Measurements from ENCODE around the gene CHST11. TPM values are rescaled to one million over a fixed set of nuclear protein-coding genes. Genes with fewer than 3 reads are reported as not detected.
A peak's percentile ranks its signal among the peaks of the same experiment; 100 is the strongest.

Gene CHST11
- total and polyA plus RNA-seq, 7 experiments from 2014 or later = 23.4 to 74.3 (median 32.0) TPM

DNA sequence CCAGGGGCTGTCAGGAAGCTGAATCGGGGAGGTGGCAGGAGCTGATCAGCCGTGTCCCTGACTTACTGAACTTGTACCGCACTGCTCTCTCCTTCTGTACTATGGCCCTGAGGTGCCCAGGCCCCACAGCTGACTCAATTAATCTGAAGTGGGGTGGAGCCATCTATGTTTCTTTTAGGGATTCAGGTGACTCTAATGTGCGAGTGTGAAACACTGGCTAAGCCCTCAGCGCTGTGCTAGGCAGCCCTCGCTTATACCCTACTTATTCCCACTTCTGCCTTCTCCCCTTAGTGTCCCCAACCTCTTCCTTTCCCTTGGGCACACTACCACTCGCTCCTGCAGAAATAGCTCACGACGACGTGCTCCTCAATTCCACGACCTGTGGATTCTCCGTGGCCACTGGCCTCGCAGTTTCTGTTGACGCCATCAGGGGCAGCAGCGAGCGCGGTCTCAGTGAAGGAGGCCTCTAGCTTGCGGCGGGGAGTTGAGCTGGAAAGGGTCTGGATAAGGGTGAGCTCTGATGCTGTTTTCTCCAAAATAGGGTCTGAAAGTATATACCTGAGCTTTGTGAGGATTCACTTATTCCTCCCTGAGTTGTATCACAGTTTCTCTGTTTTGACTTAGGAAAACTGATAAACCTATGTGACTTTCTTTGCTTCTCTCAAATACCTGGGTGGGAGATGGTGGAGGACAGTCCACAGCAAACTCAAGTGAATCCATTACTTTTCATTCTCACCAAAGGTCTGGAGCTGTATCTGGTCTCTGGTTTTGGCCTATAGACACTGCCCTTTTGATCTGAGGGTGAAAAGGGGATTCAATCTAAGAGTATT lies 333.8 kb downstream of the CHST11 start:
- H3K4me3 Mint-ChIP-seq = peak overlapping the region in 6 of 10 donors; percentile 3 to 66 (median 19)
- H3K27ac Mint-ChIP-seq = peak overlapping the region in 1 of 9 donors; percentile 1

DNA sequence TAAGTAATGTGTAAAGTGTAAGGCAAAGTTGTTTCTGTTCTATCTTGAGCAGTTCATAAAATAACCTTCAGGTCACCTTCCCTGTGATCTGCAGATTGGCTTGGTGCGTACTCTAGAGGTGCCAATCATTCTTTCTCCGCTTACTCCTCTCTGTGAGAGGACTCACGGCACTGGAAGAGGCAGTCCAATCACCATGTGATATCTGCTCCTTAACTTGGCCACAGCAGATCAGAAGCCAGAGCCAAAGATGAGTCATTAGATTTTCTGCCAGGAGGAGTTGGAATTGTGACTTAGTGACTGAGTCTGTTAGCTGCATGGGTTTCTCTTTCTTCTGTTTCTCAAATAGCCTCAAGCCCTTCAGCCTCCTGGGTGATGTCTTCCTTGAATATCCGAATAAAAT lies 335.8 kb downstream of the CHST11 start:
- no peak for ATAC-seq
- peaks cover 0 to 2% (median 0%) of the 10 kb centered on the region in 11 donors for H3K9me3 Mint-ChIP-seq
- peaks cover 0 to 7% (median 4%) of the 10 kb centered on the region in 7 donors for H3K4me1 Mint-ChIP-seq
- H3K27ac ChIP-seq (ENCODE audit: low read depth, low read length) = no peak overlapping the region
- H3K4me1 ChIP-seq (ENCODE audit: control insufficient read depth in 2 of 2, insufficient read depth in 2 of 2, low read length in 2 of 2) = no peaks in the 10 kb centered on the region
- no peak overlapping the region for H3K27ac Mint-ChIP-seq
- ChIA-PET CTCF (no interaction called here), POLR2A (no interaction called here)
- no peaks in the 10 kb centered on the region for H3K9me3 ChIP-seq (ENCODE audit: control insufficient read depth in 2 of 3, low read length in 3 of 3)
- H3K27me3 ChIP-seq (ENCODE audit: control insufficient read depth in 2 of 2, insufficient read depth in 2 of 2, low read length in 2 of 2) = peaks cover 0 to 4% of the 10 kb centered on the region in 2 donors
- DNase-seq = no peak
- intact Hi-C loops (cut with micrococcal nuclease) = no loop called here
- no peak overlapping the region for H3K4me3 ChIP-seq (ENCODE audit: low read length)
- peaks cover 0 to 2% (median 0%) of the 10 kb centered on the region in 5 donors for H3K36me3 Mint-ChIP-seq
- H3K27me3 Mint-ChIP-seq = peaks cover 0 to 11% (median 3%) of the 10 kb centered on the region in 5 donors
- H3K36me3 ChIP-seq (ENCODE audit: control insufficient read depth in 2 of 3, insufficient read depth in 3 of 3, low read length in 3 of 3) = no peaks in the 10 kb centered on the region
- no peak overlapping the region for H3K4me3 Mint-ChIP-seq

More for the DNA sequence above, 333.8 kb downstream of the CHST11 start:
- no peaks in the 10 kb centered on the region for H3K36me3 ChIP-seq (ENCODE audit: control insufficient read depth in 2 of 3, insufficient read depth in 3 of 3, low read length in 3 of 3)
- peaks cover 0 to 3% (median 0%) of the 10 kb centered on the region in 5 donors for H3K27me3 Mint-ChIP-seq
- no peaks in the 10 kb centered on the region for H3K9me3 ChIP-seq (ENCODE audit: control insufficient read depth in 2 of 3, low read length in 3 of 3)
- no peak overlapping the region for H3K4me3 ChIP-seq (ENCODE audit: low read length)
- H3K9me3 Mint-ChIP-seq = no peaks in the 10 kb centered on the region
- POLR2A ChIA-PET = no interaction called here
- no peak overlapping the region for H3K27ac ChIP-seq (ENCODE audit: low read depth, low read length)
- peaks cover 0 to 4% of the 10 kb centered on the region in 2 donors for H3K27me3 ChIP-seq (ENCODE audit: control insufficient read depth in 2 of 2, insufficient read depth in 2 of 2, low read length in 2 of 2)
- peaks cover 0 to 7% (median 4%) of the 10 kb centered on the region in 7 donors for H3K4me1 Mint-ChIP-seq
- DNase-seq (peak in 7 of 9 donors; percentile 22 to 48 (median 33)), ATAC-seq (peak; percentile 65)
- no peaks in the 10 kb centered on the region for H3K4me1 ChIP-seq (ENCODE audit: control insufficient read depth in 2 of 2, insufficient read depth in 2 of 2, low read length in 2 of 2)
- intact Hi-C loops (cut with micrococcal nuclease) = loop anchor here in 1 of 2 donors (2.0 kb wide), 1 partner anchor 334 kb away; the partner anchor contains the start of gene CHST11
- peaks cover 0 to 2% (median 0%) of the 10 kb centered on the region in 5 donors for H3K36me3 Mint-ChIP-seq
- CTCF ChIA-PET = interaction anchor here (0.7 to 1.3 kb wide), 5 partner anchors 9 to 408 kb away, joined by 3 to 6 read pairs (median 3); no protein-coding TSS in a partner anchor

DNA sequence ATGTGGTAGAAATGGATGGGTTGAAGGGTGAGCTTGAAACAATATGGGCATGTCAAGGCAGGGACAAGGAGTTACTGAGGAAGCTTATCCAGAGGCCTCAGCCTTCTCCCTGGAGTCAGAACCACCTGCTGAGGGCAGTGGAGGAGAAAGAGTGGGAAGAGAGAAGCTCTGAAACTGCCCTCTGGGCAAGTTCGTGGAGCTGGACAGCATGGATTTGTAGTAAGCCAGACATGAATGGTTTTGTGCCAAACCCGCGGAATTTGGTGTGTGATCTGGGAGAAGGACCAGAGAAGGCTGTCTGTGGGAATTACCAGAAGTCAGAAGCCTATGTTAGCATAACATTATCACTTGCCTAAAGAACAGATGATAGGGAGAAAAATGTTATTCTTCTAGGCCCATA lies 336.5 kb downstream of the CHST11 start:
- peaks cover 0 to 2% (median 0%) of the 10 kb centered on the region in 5 donors for H3K36me3 Mint-ChIP-seq
- no peak overlapping the region for H3K4me3 Mint-ChIP-seq
- ATAC-seq = no peak
- H3K27me3 Mint-ChIP-seq = peaks cover 0 to 11% (median 3%) of the 10 kb centered on the region in 5 donors
- no peak for DNase-seq
- Histone ChIP-seq H3K27me3 (ENCODE audit: control insufficient read depth in 2 of 2, insufficient read depth in 2 of 2, low read length in 2 of 2) (no peaks in the 10 kb centered on the region), H3K36me3 (ENCODE audit: control insufficient read depth in 2 of 3, insufficient read depth in 3 of 3, low read length in 3 of 3) (no peaks in the 10 kb centered on the region), H3K9me3 (ENCODE audit: control insufficient read depth in 2 of 3, low read length in 3 of 3) (no peaks in the 10 kb centered on the region), H3K27ac (ENCODE audit: low read depth, low read length) (no peak overlapping the region), H3K4me3 (ENCODE audit: low read length) (no peak overlapping the region), H3K4me1 (ENCODE audit: control insufficient read depth in 2 of 2, insufficient read depth in 2 of 2, low read length in 2 of 2) (no peaks in the 10 kb centered on the region)
- no peak overlapping the region for H3K27ac Mint-ChIP-seq
- ChIA-PET POLR2A (no interaction called here), CTCF (no interaction called here)
- intact Hi-C loops (cut with micrococcal nuclease) = no loop called here
- H3K4me1 Mint-ChIP-seq = peaks cover 0 to 7% (median 4%) of the 10 kb centered on the region in 7 donors
- peaks cover 0 to 2% (median 0%) of the 10 kb centered on the region in 11 donors for H3K9me3 Mint-ChIP-seq

DNA sequence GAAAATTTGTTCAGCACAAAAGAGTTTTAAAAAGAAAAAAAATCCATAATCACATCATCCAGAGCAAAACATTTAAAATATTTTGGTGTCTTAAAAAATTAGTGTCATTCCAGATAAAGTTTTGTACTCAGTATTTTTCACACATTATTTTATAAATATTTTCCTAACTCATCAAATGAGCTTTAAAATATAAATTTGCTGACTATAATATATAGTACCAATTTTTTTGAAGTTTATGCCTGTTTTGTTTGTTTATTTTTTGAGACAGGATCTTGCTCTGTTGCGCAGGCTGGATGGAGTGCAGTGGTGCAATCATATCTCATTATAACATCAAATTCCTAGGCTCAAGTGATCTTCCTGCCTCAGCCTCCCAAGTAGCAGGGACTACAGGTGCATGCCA lies 337.2 kb downstream of the CHST11 start:
- Mint-ChIP-seq H3K27ac (no peak overlapping the region), H3K9me3 (peaks cover 0 to 2% (median 0%) of the 10 kb centered on the region in 11 donors), H3K27me3 (peaks cover 0 to 11% (median 3%) of the 10 kb centered on the region in 5 donors), H3K4me3 (no peak overlapping the region), H3K36me3 (peaks cover 0 to 2% (median 0%) of the 10 kb centered on the region in 5 donors), H3K4me1 (peaks cover 0 to 5% (median 4%) of the 10 kb centered on the region in 7 donors)
- Histone ChIP-seq H3K27me3 (ENCODE audit: control insufficient read depth in 2 of 2, insufficient read depth in 2 of 2, low read length in 2 of 2) (no peaks in the 10 kb centered on the region), H3K36me3 (ENCODE audit: control insufficient read depth in 2 of 3, insufficient read depth in 3 of 3, low read length in 3 of 3) (no peaks in the 10 kb centered on the region), H3K27ac (ENCODE audit: low read depth, low read length) (no peak overlapping the region), H3K9me3 (ENCODE audit: control insufficient read depth in 2 of 3, low read length in 3 of 3) (no peaks in the 10 kb centered on the region), H3K4me3 (ENCODE audit: low read length) (no peak overlapping the region), H3K4me1 (ENCODE audit: control insufficient read depth in 2 of 2, insufficient read depth in 2 of 2, low read length in 2 of 2) (no peaks in the 10 kb centered on the region)
- ChIA-PET CTCF (interaction anchor here (0.6 kb wide), 1 partner anchor 569 kb away, joined by 4 read pairs; no protein-coding TSS in a partner anchor), POLR2A (no interaction called here)
- intact Hi-C loops (cut with micrococcal nuclease) = no loop called here
- no peak for ATAC-seq
- DNase-seq = no peak

DNA sequence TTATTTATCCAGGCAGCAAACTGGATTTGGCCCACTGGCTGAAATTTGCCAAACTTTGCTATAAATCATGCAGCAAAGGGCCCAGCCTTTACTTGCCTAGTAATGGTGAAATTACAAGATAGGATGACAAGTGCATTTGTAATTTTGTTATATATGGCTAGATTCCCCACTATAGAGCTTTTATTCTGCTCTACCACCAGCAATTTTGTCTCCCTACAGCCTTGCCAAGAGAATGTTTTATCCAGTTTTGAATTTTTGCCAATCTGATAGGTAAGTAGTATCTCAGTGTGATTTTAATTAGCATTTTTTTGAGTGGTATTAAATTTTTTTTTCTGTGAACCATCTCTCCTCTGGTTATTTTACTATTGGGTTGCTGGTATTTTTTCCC lies 339.7 kb downstream of the CHST11 start:
- H3K36me3 Mint-ChIP-seq = peaks cover 0 to 3% (median 0%) of the 10 kb centered on the region in 5 donors
- H3K4me3 ChIP-seq (ENCODE audit: low read length) = no peak overlapping the region
- H3K4me1 ChIP-seq (ENCODE audit: control insufficient read depth in 2 of 2, insufficient read depth in 2 of 2, low read length in 2 of 2) = no peaks in the 10 kb centered on the region
- no peak for DNase-seq
- H3K4me3 Mint-ChIP-seq = no peak overlapping the region
- H3K4me1 Mint-ChIP-seq = peaks cover 0 to 4% (median 0%) of the 10 kb centered on the region in 7 donors
- H3K9me3 ChIP-seq (ENCODE audit: control insufficient read depth in 2 of 3, low read length in 3 of 3) = no peaks in the 10 kb centered on the region
- H3K36me3 ChIP-seq (ENCODE audit: control insufficient read depth in 2 of 3, insufficient read depth in 3 of 3, low read length in 3 of 3) = no peaks in the 10 kb centered on the region
- no peak overlapping the region for H3K27ac ChIP-seq (ENCODE audit: low read depth, low read length)
- CTCF ChIA-PET = no interaction called here
- ATAC-seq = no peak
- H3K27me3 Mint-ChIP-seq = peaks cover 0 to 18% (median 3%) of the 10 kb centered on the region in 5 donors
- POLR2A ChIA-PET = no interaction called here
- peaks cover 0 to 2% (median 0%) of the 10 kb centered on the region in 11 donors for H3K9me3 Mint-ChIP-seq
- no peak overlapping the region for H3K27ac Mint-ChIP-seq
- H3K27me3 ChIP-seq (ENCODE audit: control insufficient read depth in 2 of 2, insufficient read depth in 2 of 2, low read length in 2 of 2) = no peaks in the 10 kb centered on the region
- intact Hi-C loops (cut with micrococcal nuclease) = no loop called here

DNA sequence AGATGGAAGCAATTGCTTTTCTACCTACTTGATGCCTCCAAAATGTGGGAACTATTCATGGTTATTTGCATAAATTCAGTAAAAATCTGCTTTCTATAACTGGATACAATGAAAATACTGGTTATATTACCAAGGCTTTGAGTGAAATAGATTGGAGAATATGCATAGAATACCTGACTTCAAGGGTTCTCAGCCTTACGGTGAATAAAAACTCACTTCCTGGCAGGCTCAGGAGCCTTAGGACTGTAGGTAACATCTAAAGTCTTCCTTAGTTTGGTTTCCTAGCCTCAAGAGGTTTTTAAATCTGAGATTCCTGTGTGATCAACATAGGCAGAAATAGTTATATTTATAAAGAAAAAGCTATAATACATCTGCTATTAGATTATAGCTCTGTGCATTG lies 342.7 kb downstream of the CHST11 start:
- H3K4me1 ChIP-seq (ENCODE audit: control insufficient read depth in 2 of 2, insufficient read depth in 2 of 2, low read length in 2 of 2) = no peaks in the 10 kb centered on the region
- Mint-ChIP-seq H3K36me3 (peaks cover 0 to 3% (median 0%) of the 10 kb centered on the region in 5 donors), H3K4me1 (peaks cover 0 to 2% (median 0%) of the 10 kb centered on the region in 7 donors), H3K27me3 (peaks cover 0 to 29% (median 3%) of the 10 kb centered on the region in 5 donors), H3K4me3 (no peak overlapping the region), H3K27ac (no peak overlapping the region), H3K9me3 (peaks cover 0 to 2% (median 0%) of the 10 kb centered on the region in 11 donors)
- no peak overlapping the region for H3K27ac ChIP-seq (ENCODE audit: low read depth, low read length)
- intact Hi-C loops (cut with micrococcal nuclease) = no loop called here
- CTCF ChIA-PET = interaction anchor here (0.7 kb wide), 1 partner anchor 75 kb away, joined by 3 read pairs; no protein-coding TSS in a partner anchor
- POLR2A ChIA-PET = no interaction called here
- H3K27me3 ChIP-seq (ENCODE audit: control insufficient read depth in 2 of 2, insufficient read depth in 2 of 2, low read length in 2 of 2) = no peaks in the 10 kb centered on the region
- H3K4me3 ChIP-seq (ENCODE audit: low read length) = no peak overlapping the region
- H3K9me3 ChIP-seq (ENCODE audit: control insufficient read depth in 2 of 3, low read length in 3 of 3) = no peaks in the 10 kb centered on the region
- H3K36me3 ChIP-seq (ENCODE audit: control insufficient read depth in 2 of 3, insufficient read depth in 3 of 3, low read length in 3 of 3) = no peaks in the 10 kb centered on the region
- no peak for DNase-seq
- ATAC-seq = no peak
